DND-41 (cell line): Measurements from ENCODE around the gene USB1.

ENCODE experiments used
- ATAC-seq: fragments of 200-7000 bp; cut with Tn5 transposase; 3 replicates; pipeline ENCODE4 v1.9.1; 2021; ENCODE audit warnings: low read depth; ENCODE audit not compliant: insufficient read depth
- DNase-seq: peaks from one replicate; pipeline ENCODE4 v3.0.0-alpha.2; 2020
- H2AFZ ChIP-seq: 2 replicates; pipeline ENCODE4 v1.6.0; 2012; ENCODE audit warnings: low read depth, low read length
- H3K27ac ChIP-seq: 2 replicates; pipeline ENCODE4 v1.5.1; 2012; ENCODE audit warnings: low read length, inconsistent platforms
- H3K27me3 ChIP-seq: fragments of 200-600 bp; sonication (generic); 2 replicates; pipeline ENCODE4 v1.6.0; 2012; ENCODE audit warnings: low read length, mild to moderate bottlenecking, inconsistent platforms; ENCODE audit not compliant: insufficient read depth, poor library complexity
- H3K36me3 ChIP-seq: 2 replicates; pipeline ENCODE4 v1.5.1; 2012; ENCODE audit warnings: low read length, inconsistent platforms; ENCODE audit not compliant: insufficient read depth
- H3K4me1 ChIP-seq: 2 replicates; pipeline ENCODE4 v1.5.1; 2012; ENCODE audit warnings: mild to moderate bottlenecking, low read length; ENCODE audit not compliant: insufficient read depth
- H3K4me2 ChIP-seq: 2 replicates; pipeline ENCODE4 v1.6.0; 2012; ENCODE audit warnings: mild to moderate bottlenecking, moderate library complexity, low read length, inconsistent platforms; ENCODE audit not compliant: insufficient read depth
- H3K4me3 ChIP-seq, 2 experiments: fragments of 200-600 bp in 1 of 2; shearing (Covaris generic) in 1 of 2; 2 replicates each; pipeline ENCODE4 v1.5.1; 2012 to 2016; ENCODE audit warnings: inconsistent platforms in 2 of 2, low read length in 2 of 2, mild to moderate bottlenecking in 2 of 2, low read depth in 1 of 2, moderate library complexity in 1 of 2
- H3K79me2 ChIP-seq: 2 replicates; pipeline ENCODE4 v1.6.0; 2012; ENCODE audit warnings: low read length, inconsistent platforms; ENCODE audit not compliant: insufficient read depth
- H3K9ac ChIP-seq: 2 replicates; pipeline ENCODE4 v1.6.0; 2012; ENCODE audit warnings: low read depth, mild to moderate bottlenecking, inconsistent platforms, low read length, moderate library complexity
- H3K9me3 ChIP-seq: 2 replicates; pipeline ENCODE4 v1.5.1; 2012; ENCODE audit warnings: low read length, moderate library complexity, mild to moderate bottlenecking, inconsistent platforms; ENCODE audit not compliant: insufficient read depth, severe bottlenecking
- H4K20me1 ChIP-seq: 2 replicates; pipeline ENCODE4 v1.6.0; 2012; ENCODE audit warnings: low read length; ENCODE audit not compliant: insufficient read depth
- CTCF ChIP-seq: IDR thresholded peaks from 2 replicates; pipeline ENCODE4 v1.5.1; 2012; ENCODE audit warnings: borderline replicate concordance, low read length, moderate library complexity, mild to moderate bottlenecking; ENCODE audit not compliant: poor library complexity, severe bottlenecking; ENCODE audit errors: extremely low read depth
- EZH2 ChIP-seq: IDR thresholded peaks from 3 replicates; pipeline ENCODE4 v1.6.1; 2012; ENCODE audit warnings: borderline replicate concordance, low read depth, mild to moderate bottlenecking, moderate library complexity, low read length, inconsistent platforms; ENCODE audit not compliant: severe bottlenecking

USB1 gene

GRCh38 chr16:58047557-58048348, 46.5 kb downstream of the USB1 start:
- ATAC-seq = no peak
- no peak overlapping the region for H3K27ac ChIP-seq
- DNase-seq = no peak
- no peaks in the 10 kb centered on the region for H4K20me1 ChIP-seq
- H3K4me3 ChIP-seq = no peak overlapping the region
- no peaks in the 10 kb centered on the region for H3K79me2 ChIP-seq
- H3K9me3 ChIP-seq = no peaks in the 10 kb centered on the region
- H3K4me2 ChIP-seq = no peak overlapping the region
- H3K36me3 ChIP-seq = no peaks in the 10 kb centered on the region
- no peaks in the 10 kb centered on the region for H3K4me1 ChIP-seq
- H3K27me3 ChIP-seq = no peaks in the 10 kb centered on the region
- TF ChIP-seq EZH2 = no peak
- TF ChIP-seq CTCF = no peak
- H2AFZ ChIP-seq = no peak overlapping the region
- no peak overlapping the region for H3K9ac ChIP-seq

DNA sequence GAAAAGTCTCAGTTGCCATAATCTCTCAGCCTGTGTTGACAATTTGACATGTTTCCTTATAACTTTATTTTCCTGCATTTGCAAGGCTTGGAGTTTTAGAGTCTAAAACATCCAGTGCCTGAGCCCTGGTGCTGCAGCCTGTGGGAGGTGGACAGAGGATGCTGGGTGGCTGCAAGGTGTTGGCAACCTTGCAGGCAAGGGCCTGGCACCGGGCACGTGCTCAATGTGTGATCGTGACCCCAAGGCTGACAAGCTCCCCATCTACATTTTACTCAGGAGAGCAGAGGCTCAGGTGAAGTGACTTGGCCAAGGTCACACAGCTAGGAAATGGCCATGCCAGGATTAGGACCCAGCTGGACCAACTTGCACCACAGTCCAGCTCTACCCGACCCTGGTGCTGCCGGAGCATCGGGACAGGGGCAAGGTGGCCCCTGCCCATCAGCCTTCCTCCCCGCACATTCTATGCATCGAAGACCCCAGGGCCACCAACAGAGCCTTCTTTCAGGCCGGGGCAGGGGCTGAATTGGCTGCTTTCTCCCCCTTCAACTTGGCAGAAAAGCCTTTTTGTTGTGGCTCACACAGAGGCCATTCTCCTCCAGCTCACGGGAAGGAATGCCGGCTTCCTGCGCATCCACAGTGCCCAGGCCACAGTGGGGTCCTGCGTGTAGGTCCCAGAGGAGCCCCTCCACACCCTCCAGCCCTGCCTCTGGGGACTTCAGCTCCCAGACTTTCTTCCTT, 47.5 kb downstream of the USB1 start:
- no peaks in the 10 kb centered on the region for H3K4me1 ChIP-seq
- no peak overlapping the region for H3K9ac ChIP-seq
- H3K9me3 ChIP-seq = no peaks in the 10 kb centered on the region
- no peak overlapping the region for H2AFZ ChIP-seq
- no peaks in the 10 kb centered on the region for H3K79me2 ChIP-seq
- H3K27ac ChIP-seq = no peak overlapping the region
- H4K20me1 ChIP-seq = no peaks in the 10 kb centered on the region
- ATAC-seq (no peak), DNase-seq (no peak)
- H3K4me3 ChIP-seq = no peak overlapping the region
- no peaks in the 10 kb centered on the region for H3K36me3 ChIP-seq
- no peaks in the 10 kb centered on the region for H3K27me3 ChIP-seq
- TF ChIP-seq CTCF = no peak
- TF ChIP-seq EZH2 = no peak
- no peak overlapping the region for H3K4me2 ChIP-seq

DNA sequence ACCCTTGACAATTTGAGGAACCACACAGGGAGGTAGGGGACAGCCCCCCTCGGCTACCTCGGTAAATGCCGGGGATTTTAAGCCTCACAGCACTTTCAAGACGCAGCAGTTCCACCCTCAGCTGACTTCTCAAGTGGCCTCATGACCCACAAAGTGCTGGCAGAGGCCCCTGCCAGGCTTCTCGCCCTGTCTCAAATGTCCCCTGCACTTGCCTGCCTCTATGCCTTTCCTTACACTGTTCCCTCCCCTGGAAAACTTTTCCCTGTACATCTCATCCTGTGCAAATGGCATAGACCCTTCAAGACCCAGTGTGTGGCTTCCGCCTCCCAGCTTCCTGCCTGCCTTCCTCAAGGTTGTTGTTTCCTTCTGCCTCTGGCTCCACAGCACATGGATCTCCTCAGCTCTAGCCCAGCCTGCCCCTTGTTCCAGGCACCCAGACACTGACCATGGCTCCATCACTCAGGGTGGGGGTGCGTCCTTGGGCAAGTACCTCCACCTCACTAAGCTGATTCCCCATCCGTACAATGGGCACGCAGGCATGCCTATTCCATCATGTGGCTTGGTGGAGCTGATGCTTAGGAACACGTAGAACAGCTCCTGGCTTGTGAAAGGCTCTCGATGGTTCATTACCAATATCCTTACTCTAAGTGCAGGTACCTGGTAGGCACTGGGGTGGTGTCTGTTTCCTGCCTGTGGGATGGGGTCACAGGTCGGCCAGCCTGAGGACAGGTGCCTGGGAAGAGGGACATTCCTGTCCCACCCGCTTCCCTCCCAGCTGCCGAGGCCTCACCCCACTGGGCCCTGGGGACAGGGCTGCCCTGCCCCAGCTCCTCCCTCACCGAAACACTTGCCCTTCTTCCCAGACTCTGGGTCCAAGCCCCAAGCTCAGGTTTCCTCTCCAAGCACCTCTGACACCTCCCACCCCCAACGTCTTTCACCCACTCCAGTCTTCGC, 48.3 kb downstream of the USB1 start:
- Histone ChIP-seq H3K9ac (no peak overlapping the region), H2AFZ (no peak overlapping the region), H3K79me2 (no peaks in the 10 kb centered on the region), H3K36me3 (no peaks in the 10 kb centered on the region), H3K4me1 (no peaks in the 10 kb centered on the region), H4K20me1 (no peaks in the 10 kb centered on the region), H3K4me2 (no peak overlapping the region), H3K9me3 (no peaks in the 10 kb centered on the region), H3K27ac (no peak overlapping the region), H3K27me3 (no peaks in the 10 kb centered on the region), H3K4me3 (no peak overlapping the region)
- TF ChIP-seq EZH2 = no peak
- no peak for TF ChIP-seq CTCF
- ATAC-seq (no peak), DNase-seq (no peak)
